Ovary (tissue), 9 donors: ENCODE results near the gene TBC1D19. TPM values are rescaled to one million over a fixed set of nuclear protein-coding genes. Genes with fewer than 3 reads are reported as not detected.
"Not testable (repeated sequence)": the region's sequence is repeated elsewhere in the genome, so short reads cannot be mapped to it uniquely, and the experiment has no call there.

Source experiments
- DNase-seq, 5 donors: peaks; one replicate each; pipeline ENCODE4 v3.0.0-alpha.2; 2019 to 2020
- H3K27ac ChIP-seq, 2 donors: fragments of 200-600 bp; one replicate each; pipeline versions ENCODE4 v1.5.1 to v1.8.0; 2019 to 2022
- H3K27me3 ChIP-seq: fragments of 200-600 bp; one replicate; pipeline ENCODE4 v1.8.0; 2022
- H3K36me3 ChIP-seq: fragments of 200-600 bp; sonication (generic); one replicate; pipeline ENCODE4 v1.5.1; 2019
- H3K4me1 ChIP-seq: one replicate; pipeline ENCODE4 v1.8.1; 2013; ENCODE audit warnings: mild to moderate bottlenecking, moderate library complexity; ENCODE audit not compliant: insufficient read depth
- H3K4me3 ChIP-seq: fragments of 200-600 bp; sonication (generic); one replicate; pipeline ENCODE4 v1.5.1; 2017
- H3K9me3 ChIP-seq, 2 donors: fragments of 200-600 bp in 1 of 2; sonication (generic) in 1 of 2; one replicate each; pipeline versions ENCODE4 v1.5.1 to v1.8.1; 2013 to 2019; ENCODE audit warnings: mild to moderate bottlenecking in 1 of 2, moderate library complexity in 1 of 2
- CTCF ChIP-seq, 3 donors: fragments of 450-650 bp in 2 of 3; fragments of 200-600 bp in 1 of 3; IDR thresholded peaks; one replicate each; pipeline versions ENCODE4 v1.5.1 to v1.8.0; 2016 to 2022; ENCODE audit warnings: antibody characterized with exemption in 3 of 3, mild to moderate bottlenecking in 1 of 3
- EP300 ChIP-seq: sonication (generic); formaldehyde crosslinking; IDR thresholded peaks from one replicate; pipeline ENCODE4 v1.6.1; 2017; ENCODE audit warnings: antibody characterized with exemption
- POLR2A ChIP-seq: fragments of 450-650 bp; IDR thresholded peaks from one replicate; pipeline ENCODE4 v1.6.1; 2017; ENCODE audit warnings: antibody characterized with exemption, mild to moderate bottlenecking, moderate library complexity
- WGBS, 3 donors: extraction: QIAGEN DNeasy Blood & Tissue Kit in 1 of 3; methylation state at CpG; one replicate each; pipeline versions ENCODE4 v1.1.5 to v1.1.7; 2013 to 2017; 5-methylcytosine and 5-hydroxymethylcytosine counted together
- intact Hi-C, 4 donors: fragments of 100-400 bp; cut with DNase I; formaldehyde crosslinking; loops; one replicate each; pipeline versions ENCODE4 v1.11.0 to v1.15.1; 2022 to 2023
- polyA plus RNA-seq, 2 donors: library from polyadenylated mRNA; stranded (reverse); fragments of 200-250 nt in 1 of 2; fragments of 350-450 nt in 1 of 2; fragmentation: Illumina TruSeq in 1 of 2; extraction: RNeasy Lipid Tissue Mini Kit (QIAGEN cat#74804) in 1 of 2; gene quantifications; one replicate each; pipeline ENCODE4 v1.2.3, GENCODE V29; 2013 to 2014
- total RNA-seq, 7 donors: library from RNA; depleted of rRNA in 2 of 7; stranded (reverse); fragments of >200 nt in 2 of 7; fragmentation: NEBNext Ultra II Directional in 3 of 7; extraction: Animal tissue kit (Norgen Biotek cat#: 25700) in 3 of 7; gene quantifications; one replicate each; pipeline versions ENCODE4 v1.1.0 to v1.2.4, GENCODE V29; 2016 to 2023
- donor health status: DM: no; HTN: no; CAD: no; lungs with moderate emphysema.
- donor health status: DM: no; HTN: no; CAD: no.
- donor health status: Bipolar disorder and iron deficiency.
- donor health status: DM: yes; HTN: yes; CAD: no.
- donor health status: DM: no; HTN: no; CAD: no.
- donor health status: DM: yes; HTN: yes; CAD: no.

TBC1D19 gene
- total and polyA plus RNA-seq, 9 donors, result 6.0 to 25.2 (median 14.8) TPM

GRCh38 chr4:26590639-26591038, 6.8 kb downstream of the TBC1D19 start:
- 90 to 98% (median 92%) methylated on average over 2 of the region's 2 CpGs for WGBS, 3 donors
- no peak for DNase-seq
- no peak for TF ChIP-seq EP300
- TF ChIP-seq CTCF (IDR thresholded peaks at IDR 0.05), result no peak
- TF ChIP-seq POLR2A, result no peak
- Histone ChIP-seq H3K36me3 (no peaks in the 10 kb centered on the region), H3K4me1 (no peaks in the 10 kb centered on the region), H3K27ac (no peak overlapping the region), H3K27me3 (no peaks in the 10 kb centered on the region), H3K4me3 (no peak overlapping the region), H3K9me3 (no peaks in the 10 kb centered on the region)
- intact Hi-C loops, result no loop called here

- H3K4me3 ChIP-seq, DNase-seq, H3K9me3 ChIP-seq, H3K27ac ChIP-seq, intact Hi-C loops, H3K27me3 ChIP-seq, H3K36me3 ChIP-seq, H3K4me1 ChIP-seq: not testable (repeated sequence)
- WGBS, 3 donors, result 93 to 99% (median 97%) methylated on average over 3 of the region's 3 CpGs
Observed at GRCh38 chr4:26593557-26593956, 9.7 kb downstream of the TBC1D19 start.

GRCh38 chr4:26594371-26594770, 10.5 kb downstream of the TBC1D19 start:
- H3K9me3 ChIP-seq, result no peaks in the 10 kb centered on the region
- no peak overlapping the region for H3K4me3 ChIP-seq
- no peaks in the 10 kb centered on the region for H3K27me3 ChIP-seq
- H3K4me1 ChIP-seq, result no peaks in the 10 kb centered on the region
- TF ChIP-seq CTCF (IDR thresholded peaks at IDR 0.05) (no peak), POLR2A (no peak), EP300 (no peak)
- WGBS, 3 donors, result 64 to 74% (median 68%) methylated on average over 5 of the region's 5 CpGs
- intact Hi-C loops, result no loop called here
- no peak overlapping the region for H3K27ac ChIP-seq
- no peak for DNase-seq
- H3K36me3 ChIP-seq, result no peaks in the 10 kb centered on the region

- Histone ChIP-seq H3K27me3 (no peaks in the 10 kb centered on the region), H3K36me3 (no peaks in the 10 kb centered on the region), H3K27ac (no peak overlapping the region), H3K9me3 (no peaks in the 10 kb centered on the region), H3K4me3 (no peak overlapping the region), H3K4me1 (no peaks in the 10 kb centered on the region)
- DNase-seq, result no peak
- intact Hi-C loops, result no loop called here
- TF ChIP-seq EP300 (no peak), CTCF (IDR thresholded peaks at IDR 0.05) (no peak), POLR2A (no peak)
- 90 to 93% (median 92%) methylated on average over 6 of the region's 6 CpGs for WGBS, 3 donors
Observed at GRCh38 chr4:26594778-26595177, 10.9 kb downstream of the TBC1D19 start.

- Histone ChIP-seq H3K27me3 (no peaks in the 10 kb centered on the region), H3K4me1 (no peaks in the 10 kb centered on the region), H3K36me3 (no peaks in the 10 kb centered on the region), H3K27ac (no peak overlapping the region), H3K9me3 (no peaks in the 10 kb centered on the region), H3K4me3 (no peak overlapping the region)
- 86 to 96% (median 96%) methylated on average over 1 of the region's 1 CpG for WGBS, 3 donors
- no peak for DNase-seq
- TF ChIP-seq POLR2A (no peak), CTCF (IDR thresholded peaks at IDR 0.05) (no peak), EP300 (no peak)
- intact Hi-C loops, result no loop called here
Observed at GRCh38 chr4:26596843-26597242, 13.0 kb downstream of the TBC1D19 start.
